PC-9 (cell line): ENCODE data around the gene PACRGL. TPM values are rescaled to one million over a fixed set of nuclear protein-coding genes. Genes with fewer than 3 reads are reported as not detected.

Experiments used
- BruUV-seq: library from RNA; stranded (reverse); fragments of 400-500 nt; replicated peaks from 2 replicates; lab custom pipeline; 2021; lab: Mats Ljungman, UMichigan
- CTCF ChIA-PET: fragments of 300-600 bp; sonication (Branson Sonifier 250); formaldehyde crosslinking; loops from one replicate; lab custom pipeline; 2022; ENCODE audit warnings: antibody characterized with exemption; lab: Charles Lee
- POLR2A ChIA-PET: fragments of 300-600 bp; sonication (Branson Sonifier 250); formaldehyde crosslinking; loops from one replicate; lab custom pipeline; 2022; ENCODE audit warnings: antibody characterized with exemption; ENCODE audit not compliant: unreplicated experiment; lab: Charles Lee
- DNase-seq, 2 experiments: peaks; one replicate each; pipeline versions ENCODE4 v3.0.0 to v3.0.0-alpha.2; 2015 to 2022; ENCODE audit warnings: mixed read lengths in 1 of 2
- H2AFZ ChIP-seq: fragments of 200-600 bp; sonication (generic); 2 replicates; pipeline ENCODE4 v1.8.1; 2017; ENCODE audit warnings: antibody characterized with exemption
- H3F3A ChIP-seq: fragments of 200-600 bp; sonication (generic); 2 replicates; pipeline ENCODE4 v1.8.1; 2017; ENCODE audit warnings: antibody characterized with exemption, mild to moderate bottlenecking, low read depth; ENCODE audit not compliant: insufficient read depth
- H3K27ac ChIP-seq: fragments of 200-600 bp; sonication (generic); 2 replicates; pipeline ENCODE4 v1.6.1; 2016; ENCODE audit warnings: mixed run types
- H3K27me3 ChIP-seq: fragments of 200-600 bp; sonication (generic); 2 replicates; pipeline ENCODE4 v1.6.1; 2016; ENCODE audit warnings: low read depth, mixed run types; ENCODE audit not compliant: insufficient read depth
- H3K36me3 ChIP-seq: fragments of 200-600 bp; sonication (generic); 2 replicates; pipeline ENCODE4 v1.6.1; 2016; ENCODE audit warnings: low read depth, mixed run types
- H3K4me1 ChIP-seq: fragments of 200-600 bp; sonication (generic); replicated peaks from 2 replicates; pipeline ENCODE4 v1.6.1; 2016; ENCODE audit warnings: mixed run types; ENCODE audit not compliant: insufficient read depth
- H3K4me2 ChIP-seq: fragments of 200-600 bp; sonication (generic); 2 replicates; pipeline ENCODE4 v1.6.1; 2017; ENCODE audit warnings: mixed run types
- H3K4me3 ChIP-seq: fragments of 200-600 bp; sonication (generic); 2 replicates; pipeline ENCODE4 v1.6.1; 2016; ENCODE audit warnings: mixed run types
- H3K79me2 ChIP-seq: fragments of 200-600 bp; sonication (generic); 2 replicates; pipeline ENCODE4 v1.6.1; 2017; ENCODE audit warnings: low read depth, mixed run types
- H3K9me2 ChIP-seq: fragments of 200-600 bp; sonication (generic); 2 replicates; pipeline ENCODE4 v1.8.1; 2017; ENCODE audit warnings: mild to moderate bottlenecking; ENCODE audit not compliant: insufficient read depth
- H3K9me3 ChIP-seq: fragments of 200-600 bp; sonication (generic); 2 replicates; pipeline ENCODE4 v1.8.1; 2016; ENCODE audit warnings: low read depth; ENCODE audit not compliant: insufficient read depth
- H4K20me1 ChIP-seq: fragments of 200-600 bp; sonication (generic); 2 replicates; pipeline ENCODE4 v1.8.1; 2017; ENCODE audit not compliant: insufficient read depth
- CTCF ChIP-seq: fragments of 200-600 bp; sonication (generic); conservative IDR thresholded peaks from 2 replicates; pipeline ENCODE4 v1.6.1; 2017; ENCODE audit warnings: mixed run types, antibody characterized with exemption, mild to moderate bottlenecking, moderate library complexity
- EZH2 ChIP-seq: fragments of 200-600 bp; sonication (generic); IDR thresholded peaks from 2 replicates; pipeline ENCODE4 v1.8.0; 2017; ENCODE audit warnings: antibody characterized with exemption, low read depth
- intact Hi-C: fragments of 100-400 bp; cut with micrococcal nuclease; formaldehyde crosslinking; loops from one replicate; pipeline ENCODE4 v1.10.0; 2022; ENCODE audit not compliant: unreplicated experiment
- total RNA-seq: library from RNA; stranded (reverse); gene quantifications from 2 replicates; pipeline ENCODE4 v1.2.3, GENCODE V29; 2021

Gene PACRGL
- total RNA-seq, 1 experiment from 2014 or later = 23.0 TPM

- Histone ChIP-seq H3K79me2 (no peaks in the 10 kb centered on the region), H3K4me1 (no peaks in the 10 kb centered on the region), H3F3A (no peaks in the 10 kb centered on the region), H3K4me3 (no peak overlapping the region), H3K27me3 (no peaks in the 10 kb centered on the region), H2AFZ (no peak overlapping the region), H3K9me2 (no peaks in the 10 kb centered on the region), H3K36me3 (no peaks in the 10 kb centered on the region), H4K20me1 (no peaks in the 10 kb centered on the region), H3K27ac (no peak overlapping the region), H3K9me3 (no peaks in the 10 kb centered on the region), H3K4me2 (no peak overlapping the region)
- BruUV-seq = no TSS peak
- POLR2A ChIA-PET = no interaction called here
- TF ChIP-seq EZH2 (no peak), CTCF (no peak)
- no peak for DNase-seq
- CTCF ChIA-PET = no interaction called here
- intact Hi-C loops = no loop called here
Observed at GRCh38 chr4:20761826-20762225, 61.6 kb downstream of the PACRGL start.

- intact Hi-C loops = no loop called here
- Histone ChIP-seq H3F3A (no peaks in the 10 kb centered on the region), H3K4me1 (no peaks in the 10 kb centered on the region), H3K27ac (no peak overlapping the region), H3K36me3 (no peaks in the 10 kb centered on the region), H3K79me2 (no peaks in the 10 kb centered on the region), H2AFZ (no peak overlapping the region), H3K27me3 (no peaks in the 10 kb centered on the region), H3K4me3 (no peak overlapping the region), H3K4me2 (no peak overlapping the region), H3K9me2 (no peaks in the 10 kb centered on the region), H4K20me1 (no peaks in the 10 kb centered on the region), H3K9me3 (no peaks in the 10 kb centered on the region)
- no peak for DNase-seq
- ChIA-PET POLR2A (no interaction called here), CTCF (no interaction called here)
- BruUV-seq = no TSS peak
- TF ChIP-seq CTCF (no peak), EZH2 (no peak)
Observed at GRCh38 chr4:20764366-20764992, 64.2 kb downstream of the PACRGL start.

DNA sequence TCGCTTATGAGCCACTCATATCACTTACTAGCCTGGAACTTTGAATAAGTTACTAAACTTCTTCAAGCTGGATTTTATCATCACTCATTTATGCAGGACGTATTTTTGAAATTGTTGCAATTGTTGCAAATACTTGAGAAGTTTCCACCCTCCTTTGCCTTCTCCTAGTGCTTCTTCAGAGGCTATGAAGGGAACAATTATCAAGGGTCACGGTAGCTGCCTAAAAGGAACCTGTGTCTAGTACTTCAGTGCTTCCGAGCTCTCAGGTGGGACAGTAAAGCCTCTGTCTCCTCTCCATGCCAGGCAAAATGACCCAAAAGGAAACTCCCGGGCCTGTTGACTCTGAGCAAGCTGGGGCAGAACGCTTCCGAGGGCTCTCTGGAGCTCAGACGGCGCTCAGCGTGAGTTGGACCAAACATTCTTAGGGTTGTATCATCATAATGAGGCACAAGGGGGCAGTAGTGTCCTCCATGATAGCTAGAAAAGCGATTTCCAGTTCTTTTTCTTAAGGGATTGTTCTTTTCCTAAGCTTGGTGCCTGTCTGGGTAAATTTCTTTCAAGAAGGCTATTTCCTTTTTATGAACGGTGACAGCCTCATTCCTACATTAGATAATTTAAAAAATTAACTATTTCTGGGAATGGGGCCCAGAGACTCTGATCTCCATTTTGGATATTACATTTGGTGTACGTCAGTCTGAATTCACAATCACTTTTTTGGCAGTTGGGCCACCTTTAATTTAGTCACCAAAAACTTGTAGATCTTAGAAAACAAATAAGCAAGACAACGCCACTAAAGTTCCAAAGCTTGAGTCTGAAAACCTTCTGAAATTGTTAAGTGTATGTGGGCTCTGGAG, 73.1 kb downstream of the PACRGL start:
- CTCF ChIA-PET = interaction anchor here (0.6 to 1.1 kb wide), 5 partner anchors 36 to 992 kb away, joined by 3 to 15 read pairs (median 4); no protein-coding TSS in a partner anchor
- no peak overlapping the region for H2AFZ ChIP-seq
- DNase-seq = peak in 1 of 2 experiments; percentile 34

More for the DNA sequence above, 73.1 kb downstream of the PACRGL start:
- no TSS peak for BruUV-seq
- Histone ChIP-seq H3K27ac (no peak overlapping the region), H3K27me3 (no peaks in the 10 kb centered on the region), H3K4me3 (no peak overlapping the region), H3K9me3 (no peaks in the 10 kb centered on the region), H3K4me1 (no peaks in the 10 kb centered on the region), H3K9me2 (no peaks in the 10 kb centered on the region), H4K20me1 (no peaks in the 10 kb centered on the region), H3F3A (no peaks in the 10 kb centered on the region), H3K4me2 (no peak overlapping the region), H3K36me3 (no peaks in the 10 kb centered on the region), H3K79me2 (no peaks in the 10 kb centered on the region)
- intact Hi-C loops = loop anchor here (5.0 to 10.0 kb wide), 4 partner anchors 121 to 994 kb away; no protein-coding TSS in a partner anchor
- TF ChIP-seq EZH2 = no peak
- TF ChIP-seq CTCF = peak; percentile 77
- POLR2A ChIA-PET = no interaction called here
